ENCODE measurements around the gene GRM1.

GRCh38 chr6:146267946-146268345 lies 239.1 kb downstream of the GRM1 start:
- TF ChIP-seq RARB (CRISPR knock-in tag; IDR thresholded peaks at IDR 0.05) (no peak), ZNF8 (CRISPR knock-in tag; IDR thresholded peaks at IDR 0.05) (no peak), ZFP3 (CRISPR knock-in tag; IDR thresholded peaks at IDR 0.05) (no peak)

Measured in SK-N-SH treated with all-trans-retinoic acid at 6 μM for 48 hours (cell line).